ENCODE results near the gene NES.

- TF ChIP-seq CTCF (IDR thresholded peaks at IDR 0.05), result no peak
- no peak for TF ChIP-seq POLR2AphosphoS5 (IDR thresholded peaks at IDR 0.05; ENCODE audit: low read depth, low read length)
- TF ChIP-seq SIN3A (IDR thresholded peaks at IDR 0.05; ENCODE audit: borderline replicate concordance, insufficient read depth, low read depth, low read length), result no peak
Observed at GRCh38 chr1:156694690-156694962, 17.4 kb upstream of the NES start.
